Osteoblast (primary cell): ENCODE data around the gene DENND5A. TPM values are rescaled to one million over a fixed set of nuclear protein-coding genes. Genes with fewer than 3 reads are reported as not detected.

ENCODE experiments used
- DNase-seq: peaks from one replicate; pipeline ENCODE4 v3.0.0; 2011; ENCODE audit warnings: low spot score, mixed read lengths; ENCODE audit not compliant: insufficient read length; ENCODE audit errors: missing footprints
- H2AFZ ChIP-seq: 2 replicates; pipeline ENCODE4 v1.6.0; 2011; ENCODE audit warnings: mild to moderate bottlenecking, low read length
- H3K27ac ChIP-seq: 2 replicates; pipeline ENCODE4 v1.5.1; 2011; ENCODE audit warnings: mild to moderate bottlenecking, low read depth, low read length, moderate library complexity
- H3K27me3 ChIP-seq: 2 replicates; pipeline ENCODE4 v1.6.0; 2012; ENCODE audit warnings: mild to moderate bottlenecking, control low read depth, inconsistent platforms, low read length, moderate library complexity; ENCODE audit not compliant: insufficient read depth
- H3K36me3 ChIP-seq: 2 replicates; pipeline ENCODE4 v1.5.1; 2011; ENCODE audit warnings: mild to moderate bottlenecking, low read length, control low read depth, moderate library complexity; ENCODE audit not compliant: insufficient read depth
- H3K4me1 ChIP-seq: 2 replicates; pipeline ENCODE4 v1.5.1; 2011; ENCODE audit warnings: mild to moderate bottlenecking, low read length, control low read depth, moderate library complexity; ENCODE audit not compliant: insufficient read depth
- H3K4me2 ChIP-seq: 2 replicates; pipeline ENCODE4 v1.6.0; 2011; ENCODE audit warnings: mild to moderate bottlenecking, low read length; ENCODE audit not compliant: insufficient read depth
- H3K4me3 ChIP-seq: fragments of 200-600 bp; sonication (generic); 3 replicates; pipeline ENCODE4 v1.5.1; 2012; ENCODE audit warnings: mild to moderate bottlenecking, low read length, inconsistent platforms; ENCODE audit not compliant: insufficient read depth
- H3K79me2 ChIP-seq: 2 replicates; pipeline ENCODE4 v1.6.0; 2012; ENCODE audit warnings: mild to moderate bottlenecking, low read length, control low read depth, inconsistent platforms; ENCODE audit not compliant: insufficient read depth
- H3K9me3 ChIP-seq: 2 replicates; pipeline ENCODE4 v1.5.1; 2011; ENCODE audit warnings: low read depth, low read length, control low read depth
- H4K20me1 ChIP-seq: 2 replicates; pipeline ENCODE4 v1.6.0; 2012; ENCODE audit warnings: mild to moderate bottlenecking, low read length, control low read depth; ENCODE audit not compliant: insufficient read depth
- CTCF ChIP-seq: IDR thresholded peaks from 2 replicates; pipeline ENCODE4 v1.5.1; 2011; ENCODE audit warnings: mild to moderate bottlenecking, low read depth, low read length, moderate library complexity; ENCODE audit errors: extremely low read depth
- total RNA-seq: library from RNA; depleted of rRNA; stranded (reverse); fragments of >200 nt; gene quantifications from 2 replicates; pipeline ENCODE4 v1.2.3, GENCODE V29; 2012

The DENND5A gene
- total RNA-seq, 1 donor, result 183 TPM

- no peak overlapping the region for H3K27ac ChIP-seq
- peaks cover 4% of the 10 kb centered on the region for H3K4me1 ChIP-seq
- H3K79me2 ChIP-seq, result no peaks in the 10 kb centered on the region
- H4K20me1 ChIP-seq, result no peaks in the 10 kb centered on the region
- H2AFZ ChIP-seq, result no peak overlapping the region
- no peaks in the 10 kb centered on the region for H3K9me3 ChIP-seq
- no peak overlapping the region for H3K4me3 ChIP-seq
- H3K36me3 ChIP-seq, result no peaks in the 10 kb centered on the region
- peak; percentile 22 for TF ChIP-seq CTCF
- H3K4me2 ChIP-seq, result no peak overlapping the region
- DNase-seq, result peak; percentile 55
- peaks cover 8% of the 10 kb centered on the region for H3K27me3 ChIP-seq
Measured at GRCh38 chr11:9095421-9095820, 169.7 kb downstream of the DENND5A start.

DNA sequence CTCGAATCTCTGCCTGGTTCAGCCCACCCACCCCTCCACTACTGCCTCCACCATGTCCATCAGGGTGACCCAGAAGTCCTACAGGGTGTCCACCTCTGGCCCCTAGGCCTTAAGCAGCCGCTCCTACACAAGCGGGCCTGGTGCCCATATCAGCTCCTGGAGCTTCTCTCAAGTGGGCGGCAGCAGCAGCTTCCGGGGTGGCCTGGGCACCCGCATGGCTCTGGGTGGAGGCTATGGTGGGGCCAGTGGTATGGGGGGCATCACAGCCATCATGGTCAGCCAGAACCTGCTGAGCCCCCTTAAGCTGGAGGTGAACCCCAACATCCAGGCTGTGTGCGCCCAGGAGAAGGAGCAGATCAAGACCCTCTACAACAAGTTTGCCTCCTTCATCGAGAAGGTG is 170.7 kb downstream of the DENND5A start:
- no peaks in the 10 kb centered on the region for H3K9me3 ChIP-seq
- no peaks in the 10 kb centered on the region for H3K79me2 ChIP-seq
- no peak overlapping the region for H3K4me3 ChIP-seq
- H3K4me1 ChIP-seq, result peaks cover 4% of the 10 kb centered on the region
- no peak overlapping the region for H3K27ac ChIP-seq
- H3K4me2 ChIP-seq, result no peak overlapping the region
- H2AFZ ChIP-seq, result no peak overlapping the region
- no peak for DNase-seq
- no peaks in the 10 kb centered on the region for H3K36me3 ChIP-seq
- H4K20me1 ChIP-seq, result no peaks in the 10 kb centered on the region
- peaks cover 8% of the 10 kb centered on the region for H3K27me3 ChIP-seq
- no peak for TF ChIP-seq CTCF

DNA sequence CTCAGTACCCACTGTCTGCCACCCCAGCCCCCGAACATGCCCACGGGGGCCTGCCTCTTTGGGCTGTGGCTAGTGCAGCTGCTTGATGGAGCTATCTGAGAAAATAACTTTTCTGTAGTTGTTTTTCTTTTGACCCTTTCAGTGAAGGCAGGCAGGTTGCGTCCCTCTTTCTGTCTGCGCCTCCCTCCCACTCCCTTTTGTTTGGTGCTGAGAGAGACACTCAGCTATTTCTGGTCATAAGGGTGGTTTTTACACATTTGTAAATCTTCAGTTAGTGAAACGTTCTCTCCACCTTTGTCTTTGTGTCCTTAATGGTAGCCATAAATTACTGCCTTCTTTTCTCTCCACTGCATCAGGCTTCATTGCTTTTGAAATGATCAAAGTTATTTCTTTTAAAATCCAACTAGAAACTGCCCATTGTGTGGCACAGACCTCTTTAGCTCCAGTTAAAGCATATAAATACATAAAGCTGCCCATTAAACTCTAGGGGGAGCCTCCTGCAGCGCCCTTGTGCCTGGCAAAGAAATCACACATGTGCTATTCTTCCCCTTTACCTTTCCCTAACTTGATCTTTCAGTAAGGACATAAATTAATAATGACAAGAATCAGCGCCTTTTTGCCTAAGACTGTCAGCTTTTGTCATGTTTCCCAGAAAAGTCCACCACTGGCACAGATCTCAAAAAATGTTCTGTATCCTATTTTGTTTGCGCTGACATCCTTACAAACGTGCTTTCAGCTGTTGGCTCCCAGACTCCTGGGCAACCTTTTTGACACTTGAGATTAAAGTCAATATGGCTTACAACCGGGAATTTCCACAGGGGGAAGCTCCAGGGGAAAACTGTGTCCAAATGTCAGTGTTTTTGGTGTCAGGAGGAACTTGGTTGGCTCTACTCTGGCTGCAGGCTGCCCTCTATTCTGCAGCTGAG is 172.0 kb downstream of the DENND5A start:
- H3K4me1 ChIP-seq, result peaks cover 4% of the 10 kb centered on the region
- no peak overlapping the region for H3K4me2 ChIP-seq
- no peaks in the 10 kb centered on the region for H3K36me3 ChIP-seq
- no peaks in the 10 kb centered on the region for H3K9me3 ChIP-seq
- H3K27me3 ChIP-seq, result peaks cover 8% of the 10 kb centered on the region
- no peak overlapping the region for H2AFZ ChIP-seq
- no peaks in the 10 kb centered on the region for H3K79me2 ChIP-seq
- peak; percentile 32 for TF ChIP-seq CTCF
- no peaks in the 10 kb centered on the region for H4K20me1 ChIP-seq
- H3K27ac ChIP-seq, result no peak overlapping the region
- DNase-seq, result peak; percentile 80
- H3K4me3 ChIP-seq, result no peak overlapping the region

GRCh38 chr11:9092072-9092471 is 173.1 kb downstream of the DENND5A start:
- Histone ChIP-seq H3K4me3 (peak overlapping the region; percentile 59), H2AFZ (peak overlapping the region; percentile 47), H3K36me3 (no peaks in the 10 kb centered on the region), H4K20me1 (no peaks in the 10 kb centered on the region), H3K4me1 (peaks cover 4% of the 10 kb centered on the region), H3K79me2 (no peaks in the 10 kb centered on the region), H3K27me3 (peaks cover 8% of the 10 kb centered on the region), H3K9me3 (no peaks in the 10 kb centered on the region), H3K4me2 (peak overlapping the region; percentile 66), H3K27ac (no peak overlapping the region)
- TF ChIP-seq CTCF, result no peak
- DNase-seq, result peak; percentile 55
